Fibroblast of villous mesenchyme (primary cell): Measurements from ENCODE around the gene CCDC63. TPM values are rescaled to one million over a fixed set of nuclear protein-coding genes. Genes with fewer than 3 reads are reported as not detected.

Source experiments
- DNase-seq: peaks from one replicate; pipeline ENCODE4 v3.0.0-alpha.2; 2010; ENCODE audit warnings: low read depth
- H3K4me3 ChIP-seq: 2 replicates; pipeline ENCODE4 v1.5.1; 2011; ENCODE audit warnings: low read depth, mild to moderate bottlenecking, low read length
- total RNA-seq: library from RNA; depleted of rRNA; stranded (reverse); fragments of >200 nt; gene quantifications from 2 replicates; pipeline ENCODE4 v1.2.3, GENCODE V29; 2012
- TF ChIP-seq, protein P1 (sequence below): IDR thresholded peaks from 2 replicates; pipeline ENCODE4 v1.5.1; 2012; ENCODE audit warnings: low read depth, mild to moderate bottlenecking, low read length; ENCODE audit not compliant: insufficient read depth

CCDC63 gene
- total RNA-seq, 1 donor: not detected

DNA sequence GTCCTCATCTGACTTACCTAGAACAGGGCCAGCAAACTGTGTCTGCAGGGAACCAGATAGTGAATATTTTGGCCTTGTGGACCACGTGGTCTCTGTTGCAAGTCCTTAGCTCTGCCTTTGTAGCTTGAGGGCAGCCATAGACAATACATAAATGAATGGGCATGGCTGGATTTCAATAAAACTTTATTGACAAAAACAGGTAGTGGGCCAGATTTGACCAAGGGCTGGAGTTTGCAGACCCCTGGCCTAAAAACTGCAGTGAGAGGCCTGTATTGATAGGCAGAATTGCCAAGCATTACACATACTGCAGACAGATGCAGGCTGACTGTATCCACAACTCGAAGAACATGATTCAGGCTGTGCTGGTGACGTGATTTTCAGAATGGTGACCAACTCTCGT, 25.3 kb downstream of the CCDC63 start:
- no peak overlapping the region for H3K4me3 ChIP-seq
- TF ChIP-seq, protein P1, sequence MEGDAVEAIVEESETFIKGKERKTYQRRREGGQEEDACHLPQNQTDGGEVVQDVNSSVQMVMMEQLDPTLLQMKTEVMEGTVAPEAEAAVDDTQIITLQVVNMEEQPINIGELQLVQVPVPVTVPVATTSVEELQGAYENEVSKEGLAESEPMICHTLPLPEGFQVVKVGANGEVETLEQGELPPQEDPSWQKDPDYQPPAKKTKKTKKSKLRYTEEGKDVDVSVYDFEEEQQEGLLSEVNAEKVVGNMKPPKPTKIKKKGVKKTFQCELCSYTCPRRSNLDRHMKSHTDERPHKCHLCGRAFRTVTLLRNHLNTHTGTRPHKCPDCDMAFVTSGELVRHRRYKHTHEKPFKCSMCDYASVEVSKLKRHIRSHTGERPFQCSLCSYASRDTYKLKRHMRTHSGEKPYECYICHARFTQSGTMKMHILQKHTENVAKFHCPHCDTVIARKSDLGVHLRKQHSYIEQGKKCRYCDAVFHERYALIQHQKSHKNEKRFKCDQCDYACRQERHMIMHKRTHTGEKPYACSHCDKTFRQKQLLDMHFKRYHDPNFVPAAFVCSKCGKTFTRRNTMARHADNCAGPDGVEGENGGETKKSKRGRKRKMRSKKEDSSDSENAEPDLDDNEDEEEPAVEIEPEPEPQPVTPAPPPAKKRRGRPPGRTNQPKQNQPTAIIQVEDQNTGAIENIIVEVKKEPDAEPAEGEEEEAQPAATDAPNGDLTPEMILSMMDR: no peak
- no peak for DNase-seq

DNA sequence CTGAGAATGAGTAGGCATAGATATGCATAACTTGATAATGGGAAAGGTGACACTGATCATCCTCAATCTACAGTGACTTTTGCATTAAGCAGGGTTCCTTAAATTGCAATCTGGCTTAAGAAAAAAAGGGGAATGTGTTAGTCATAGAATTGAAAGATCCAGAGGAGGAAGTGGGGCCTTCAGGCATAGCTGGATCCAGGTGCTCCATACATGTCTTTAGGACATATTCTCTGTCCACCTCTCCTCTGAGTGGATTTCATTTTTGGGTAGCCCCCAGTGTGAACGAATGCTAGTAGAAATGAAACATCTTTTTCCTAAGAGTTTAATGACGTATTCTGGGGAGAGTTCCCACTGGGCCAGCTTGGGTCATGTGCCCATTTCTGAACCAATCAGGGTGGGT, 27.6 kb downstream of the CCDC63 start:
- H3K4me3 ChIP-seq: no peak overlapping the region
- DNase-seq: no peak
- TF ChIP-seq, protein P1: no peak

DNA sequence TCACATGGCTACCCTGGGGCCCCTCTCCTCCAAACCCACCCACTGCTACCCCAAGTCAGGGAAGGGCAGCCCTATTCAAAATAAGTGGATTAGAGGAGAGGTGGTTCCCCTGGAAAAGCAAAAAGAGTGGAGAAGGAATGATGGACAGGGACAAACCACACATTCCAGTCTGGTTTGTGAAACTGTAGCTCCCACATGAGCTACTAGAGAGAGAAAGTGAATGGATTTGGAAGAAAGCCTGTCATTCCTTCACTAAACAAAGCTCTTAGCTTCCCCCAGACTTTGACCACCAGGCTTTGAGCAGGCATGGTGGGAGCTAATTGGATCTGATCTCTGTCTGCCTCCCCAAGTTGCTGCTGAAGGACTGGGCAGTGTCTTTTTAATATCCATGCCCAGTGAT, 28.0 kb downstream of the CCDC63 start:
- no peak overlapping the region for H3K4me3 ChIP-seq
- no peak for DNase-seq
- TF ChIP-seq, protein P1: no peak

DNA sequence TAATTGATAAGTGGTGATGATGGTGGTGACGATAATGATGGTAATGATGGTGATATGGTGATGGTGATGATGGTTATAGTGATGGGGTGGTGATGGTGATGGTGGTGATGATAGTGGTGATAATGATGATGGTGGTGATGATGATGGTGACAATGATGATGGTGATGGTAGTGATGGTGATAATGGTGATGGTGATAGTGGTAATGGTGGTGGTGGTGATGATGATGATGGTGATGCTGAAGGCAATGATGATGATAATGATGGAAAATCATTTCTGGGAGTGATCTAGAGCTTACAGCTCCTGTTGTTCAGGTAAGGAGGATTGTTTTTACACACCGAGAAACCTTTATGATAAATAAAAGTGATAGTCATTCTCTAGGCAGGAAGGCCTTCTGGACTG, 33.9 kb downstream of the CCDC63 start:
- DNase-seq: no peak
- TF ChIP-seq, protein P1: no peak
- H3K4me3 ChIP-seq: no peak overlapping the region

DNA sequence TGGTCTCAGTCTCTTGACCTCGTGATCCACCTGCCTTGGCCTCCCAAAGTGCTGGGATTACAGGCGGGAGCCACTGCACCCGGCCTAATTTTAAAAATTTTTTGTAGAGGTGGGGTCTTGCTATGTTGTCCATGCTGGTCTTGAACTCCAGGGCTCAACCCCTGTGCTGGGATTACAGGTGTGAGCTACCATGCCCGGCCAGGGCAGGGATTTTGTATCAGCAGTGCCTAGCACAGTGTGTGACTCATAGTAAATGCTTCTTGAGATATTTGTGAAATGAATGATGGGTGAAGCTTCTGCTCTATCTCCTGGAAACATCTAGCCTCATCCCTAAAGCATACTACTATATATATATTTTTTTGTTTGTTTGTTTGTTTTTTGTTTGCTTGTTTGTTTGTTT, 36.5 kb downstream of the CCDC63 start:
- H3K4me3 ChIP-seq: no peak overlapping the region
- no peak for DNase-seq
- TF ChIP-seq, protein P1: no peak

DNA sequence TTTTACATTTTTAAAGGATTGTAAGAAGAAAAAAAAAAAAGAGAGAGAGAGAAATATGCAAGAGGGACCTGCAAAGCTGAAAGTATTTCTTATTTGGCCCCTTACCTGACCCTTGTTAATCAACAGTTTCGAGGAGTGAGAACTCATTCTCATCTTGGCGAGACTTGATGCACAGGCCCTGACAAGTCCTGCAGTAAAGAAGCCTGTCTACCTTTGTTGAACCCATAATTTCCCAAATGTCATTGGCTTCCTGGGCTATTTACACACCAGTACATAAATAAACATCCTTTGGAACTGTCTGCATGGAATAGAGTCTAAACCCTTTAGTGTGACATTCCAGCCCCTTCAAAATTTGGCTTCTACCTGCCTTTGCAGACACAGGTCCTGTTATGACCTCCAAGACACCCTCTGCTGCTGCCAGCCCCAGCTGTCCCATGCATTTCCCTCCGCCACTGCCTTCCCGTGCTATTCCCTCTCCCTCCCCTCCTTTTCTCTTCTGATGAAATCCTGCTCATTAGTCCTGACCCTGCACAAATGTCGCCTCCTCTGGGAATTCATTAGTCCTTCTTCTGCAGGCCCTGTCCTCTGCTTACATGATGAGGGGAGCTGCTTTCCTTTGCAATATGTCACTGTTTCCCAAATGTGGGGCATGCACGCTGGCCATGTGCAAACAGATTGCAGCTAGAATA, 38.5 kb downstream of the CCDC63 start:
- TF ChIP-seq, protein P1: no peak
- no peak for DNase-seq
- H3K4me3 ChIP-seq: no peak overlapping the region
